OCI-LY1 (cell line): ENCODE data around the gene SERPINB5.

Source experiments
- EZH2 ChIP-seq: fragments of 200-600 bp; sonication (generic), shearing (Covaris generic); IDR thresholded peaks from 2 replicates; pipeline ENCODE4 v1.8.0; 2017; ENCODE audit warnings: borderline replicate concordance, mixed run types, mild to moderate bottlenecking, antibody characterized with exemption, low read length, moderate library complexity, mixed read lengths
- TF ChIP-seq, protein P1 (sequence below): fragments of 200-600 bp; sonication (generic), shearing (Covaris generic); IDR thresholded peaks from 2 replicates; pipeline ENCODE4 v1.5.1; 2017; ENCODE audit warnings: mild to moderate bottlenecking, antibody characterized with exemption, low read length, moderate library complexity, mixed read lengths

DNA sequence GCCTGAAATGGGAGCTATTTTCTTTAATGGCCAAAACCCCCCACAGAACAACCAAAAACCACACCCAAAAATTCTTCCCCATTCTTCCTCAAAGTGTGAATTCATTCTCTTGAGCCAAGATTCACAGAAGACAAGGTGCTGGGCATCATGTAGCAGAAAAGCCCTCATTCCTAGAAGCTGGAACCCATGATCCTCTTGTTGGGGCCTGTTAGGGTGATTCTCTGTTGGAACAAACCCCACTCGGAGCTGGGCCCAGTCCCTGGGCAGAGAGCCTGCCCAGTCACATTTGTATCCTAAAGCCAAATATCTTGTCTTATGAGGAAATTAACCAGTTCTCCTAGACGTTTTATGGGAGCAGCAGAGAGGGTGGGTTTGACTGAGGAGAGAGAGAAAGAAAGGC lies 31.7 kb upstream of the SERPINB5 start:
- no peak for TF ChIP-seq EZH2
- TF ChIP-seq, protein P1, sequence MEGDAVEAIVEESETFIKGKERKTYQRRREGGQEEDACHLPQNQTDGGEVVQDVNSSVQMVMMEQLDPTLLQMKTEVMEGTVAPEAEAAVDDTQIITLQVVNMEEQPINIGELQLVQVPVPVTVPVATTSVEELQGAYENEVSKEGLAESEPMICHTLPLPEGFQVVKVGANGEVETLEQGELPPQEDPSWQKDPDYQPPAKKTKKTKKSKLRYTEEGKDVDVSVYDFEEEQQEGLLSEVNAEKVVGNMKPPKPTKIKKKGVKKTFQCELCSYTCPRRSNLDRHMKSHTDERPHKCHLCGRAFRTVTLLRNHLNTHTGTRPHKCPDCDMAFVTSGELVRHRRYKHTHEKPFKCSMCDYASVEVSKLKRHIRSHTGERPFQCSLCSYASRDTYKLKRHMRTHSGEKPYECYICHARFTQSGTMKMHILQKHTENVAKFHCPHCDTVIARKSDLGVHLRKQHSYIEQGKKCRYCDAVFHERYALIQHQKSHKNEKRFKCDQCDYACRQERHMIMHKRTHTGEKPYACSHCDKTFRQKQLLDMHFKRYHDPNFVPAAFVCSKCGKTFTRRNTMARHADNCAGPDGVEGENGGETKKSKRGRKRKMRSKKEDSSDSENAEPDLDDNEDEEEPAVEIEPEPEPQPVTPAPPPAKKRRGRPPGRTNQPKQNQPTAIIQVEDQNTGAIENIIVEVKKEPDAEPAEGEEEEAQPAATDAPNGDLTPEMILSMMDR: no peak
